Measurements from ENCODE around the gene CLDN14.
"Not testable (repeated sequence)": the region's sequence is repeated elsewhere in the genome, so short reads cannot be mapped to it uniquely, and the experiment has no call there.

Gene CLDN14

DNA sequence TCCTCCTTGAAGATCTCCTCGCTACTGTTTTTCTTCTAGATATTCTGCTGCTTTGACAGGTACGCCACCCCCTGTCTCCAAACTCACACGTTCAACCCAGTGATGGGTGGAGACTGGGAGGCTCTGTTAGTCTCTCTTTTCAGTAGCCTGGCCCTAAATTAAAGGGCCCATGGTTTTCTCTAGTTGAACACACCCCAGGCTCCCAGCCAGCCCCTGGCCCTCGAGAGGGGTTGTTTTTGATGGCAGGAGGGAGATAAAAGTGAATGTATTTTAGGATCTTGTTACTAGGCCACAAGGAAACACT lies 21.6 kb upstream of the CLDN14 start:
- DNase-seq (ENCODE audit: low read depth in 2 of 2) = no peak

DNA sequence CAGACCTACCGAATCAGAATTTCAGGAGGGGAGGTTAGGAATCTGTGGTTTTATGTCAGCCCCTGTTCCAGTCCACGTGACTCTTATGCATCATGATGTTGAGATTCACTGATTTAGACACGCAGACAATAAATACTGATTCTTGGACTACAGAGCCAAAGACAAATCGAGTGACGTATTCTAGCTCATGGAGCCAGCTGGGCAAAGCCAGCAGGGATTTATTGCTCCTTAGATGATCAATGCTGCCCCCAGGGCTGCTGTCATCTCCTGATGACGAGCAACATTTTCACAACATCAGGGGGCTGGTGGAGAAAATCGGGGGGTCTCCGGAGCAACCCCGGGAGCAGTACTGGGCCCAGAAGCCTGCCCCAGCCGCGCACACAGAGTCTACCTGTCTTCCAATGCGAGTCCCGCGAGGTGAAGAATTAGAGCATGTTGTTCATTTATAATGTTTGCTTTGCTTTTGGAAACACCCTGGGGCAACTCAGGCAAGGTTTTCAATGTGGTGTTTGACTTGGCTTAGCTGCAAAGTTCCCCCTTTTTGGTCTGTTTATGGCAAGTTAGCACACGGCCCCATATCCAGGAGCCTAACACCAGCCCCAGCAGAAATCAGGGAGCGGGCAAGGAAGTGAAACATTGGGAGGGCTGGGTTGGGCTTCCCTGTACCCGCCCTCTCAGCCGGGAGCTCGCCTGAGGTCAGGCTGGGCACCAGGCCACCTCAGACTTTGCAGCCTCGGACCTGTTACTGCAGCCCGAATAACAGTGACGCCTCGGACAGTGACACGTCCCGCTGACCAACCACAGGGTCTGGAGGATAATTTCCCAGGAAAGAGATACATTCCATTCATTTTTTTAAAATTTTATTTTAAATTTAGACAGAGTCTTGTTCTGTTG lies 19.9 kb upstream of the CLDN14 start:
- DNase-seq (ENCODE audit: low read depth in 2 of 2) = no peak

DNA sequence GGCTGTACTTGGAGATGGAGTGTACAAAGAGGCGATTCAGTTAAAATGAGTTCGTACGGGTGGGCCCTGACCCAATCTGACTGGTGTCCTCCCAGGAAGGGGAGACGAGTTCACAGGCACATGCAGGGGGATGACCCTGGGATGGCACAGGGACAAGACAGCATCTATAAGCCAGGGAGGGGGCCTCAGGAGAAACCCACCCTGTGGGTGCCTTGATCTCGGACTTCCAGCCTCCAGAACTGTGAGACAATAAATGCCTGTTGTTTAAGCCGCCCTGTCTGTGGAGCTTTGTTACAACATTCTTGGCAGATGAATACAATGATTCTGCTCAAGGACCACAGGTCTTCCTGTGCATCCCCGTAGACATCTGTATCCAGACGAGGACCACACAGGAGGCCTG lies 14.6 kb upstream of the CLDN14 start:
- no peak for DNase-seq (ENCODE audit: low read depth in 2 of 2)

DNA sequence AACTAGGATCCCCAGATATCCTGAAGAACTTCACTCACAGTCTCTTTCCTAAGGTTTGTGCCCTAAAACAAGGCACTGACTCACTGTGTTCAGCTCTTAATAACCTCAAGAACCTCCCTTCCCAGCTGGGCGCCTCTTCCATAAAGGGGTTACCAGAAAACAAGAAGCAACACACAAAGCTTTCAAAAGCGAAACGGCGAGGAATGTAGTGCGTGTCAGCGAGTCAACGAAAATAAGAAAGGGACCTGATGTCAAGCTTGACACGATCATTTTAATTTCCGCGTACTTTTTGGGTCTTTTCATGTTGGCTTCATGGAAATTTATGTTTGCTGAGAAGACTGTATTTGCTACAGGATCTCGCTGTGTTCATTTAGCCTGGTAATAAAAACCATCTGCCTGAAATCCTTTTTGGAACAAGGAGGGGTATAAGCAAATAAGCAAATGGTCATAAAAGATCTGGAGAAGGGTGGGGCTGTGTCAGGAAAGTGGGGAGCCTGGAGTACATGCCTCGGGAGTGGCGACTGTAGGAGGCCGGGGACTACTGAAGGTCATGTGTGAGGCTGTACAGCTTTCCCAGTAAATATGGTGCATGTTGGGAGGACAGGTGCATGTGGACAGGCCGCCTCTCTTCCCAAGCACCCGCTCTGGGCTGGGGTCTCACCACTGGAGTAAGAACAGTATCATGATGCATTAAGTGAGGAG lies 11.4 kb upstream of the CLDN14 start:
- no peak for DNase-seq (ENCODE audit: low read depth in 2 of 2)

DNA sequence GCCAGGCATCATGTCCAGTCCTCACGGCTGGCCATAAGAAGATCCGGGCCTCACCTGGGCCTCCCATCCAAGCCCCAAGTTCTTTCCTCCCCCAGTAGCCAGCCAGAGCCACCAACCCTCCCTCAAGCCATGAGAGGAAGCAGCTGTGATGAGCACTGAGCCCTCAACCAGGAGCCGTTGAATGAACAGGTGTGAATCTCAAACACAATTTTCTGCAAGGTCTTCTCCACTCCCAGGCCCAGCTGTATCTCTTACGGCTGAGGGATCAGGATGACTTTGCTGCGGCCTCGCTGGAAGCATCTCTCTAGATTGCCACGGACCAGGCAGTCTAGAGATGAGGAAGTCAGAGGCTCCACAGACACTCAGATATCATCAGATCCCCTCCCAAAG lies 9.8 kb upstream of the CLDN14 start:
- no peak for DNase-seq (ENCODE audit: low read depth in 2 of 2)

DNA sequence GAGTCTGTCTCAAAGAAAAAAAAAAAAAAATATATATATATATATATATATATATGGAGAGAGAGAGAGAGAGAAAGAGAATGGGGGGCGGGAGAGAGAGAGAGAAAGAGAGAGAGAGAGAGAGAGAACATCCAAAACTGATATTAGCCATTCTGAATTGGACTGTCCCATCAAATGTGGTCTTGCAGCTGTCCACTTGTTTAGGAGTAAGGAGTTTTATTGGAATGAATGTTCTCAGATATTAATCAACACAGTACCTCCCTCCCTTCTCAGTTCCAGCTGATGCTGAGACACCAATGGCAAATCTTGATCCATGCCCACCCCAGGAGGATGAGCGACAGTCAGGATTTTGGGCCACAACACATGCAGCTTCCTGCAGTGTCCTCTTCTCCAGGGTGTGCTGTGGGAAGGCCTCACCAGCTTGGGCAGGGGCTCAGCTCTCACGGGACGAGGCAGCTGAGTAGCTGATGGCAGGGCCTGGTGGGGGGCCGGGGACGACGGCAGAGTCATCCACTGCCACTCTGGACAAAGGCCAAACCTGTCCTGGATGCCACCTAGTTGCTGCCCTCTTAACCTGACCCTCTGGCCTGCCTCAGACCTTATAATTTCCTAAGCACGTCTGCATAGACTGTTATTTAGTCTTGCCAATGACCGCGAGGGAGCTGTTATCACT lies 9.3 kb upstream of the CLDN14 start:
- DNase-seq (ENCODE audit: low read depth in 2 of 2) = no peak

DNA sequence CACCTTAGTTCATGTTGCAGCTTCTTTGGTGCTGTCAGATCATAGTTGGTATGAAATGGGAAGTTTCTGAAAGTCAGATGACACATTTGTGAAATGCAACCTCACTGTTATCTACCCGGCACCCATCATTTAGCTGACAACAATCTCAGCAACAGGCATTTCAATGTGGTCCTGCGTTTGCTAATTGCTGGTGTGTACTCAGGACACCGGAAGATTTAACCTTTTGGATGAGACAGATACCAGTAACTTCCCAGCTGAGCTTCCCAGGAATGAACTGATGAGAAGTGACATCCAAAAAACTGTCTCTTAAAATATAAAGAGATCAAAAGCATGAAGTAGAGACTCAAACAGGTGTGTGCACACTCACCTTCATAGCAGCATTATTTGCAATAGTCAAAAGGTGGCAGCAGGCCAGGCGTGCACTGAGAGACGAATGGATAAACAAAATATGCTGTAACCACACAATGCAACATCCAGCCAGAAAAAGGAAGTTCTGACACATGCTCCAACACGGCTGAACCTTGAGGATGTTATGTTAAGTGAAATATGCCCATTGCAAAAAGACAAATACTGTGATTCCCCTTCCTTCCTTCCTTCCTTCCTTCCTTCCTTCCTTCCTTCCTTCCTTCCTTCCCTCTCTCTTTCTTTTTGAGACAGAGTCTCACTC lies 7.9 kb upstream of the CLDN14 start:
- DNase-seq (ENCODE audit: low read depth in 2 of 2) = no peak

DNA sequence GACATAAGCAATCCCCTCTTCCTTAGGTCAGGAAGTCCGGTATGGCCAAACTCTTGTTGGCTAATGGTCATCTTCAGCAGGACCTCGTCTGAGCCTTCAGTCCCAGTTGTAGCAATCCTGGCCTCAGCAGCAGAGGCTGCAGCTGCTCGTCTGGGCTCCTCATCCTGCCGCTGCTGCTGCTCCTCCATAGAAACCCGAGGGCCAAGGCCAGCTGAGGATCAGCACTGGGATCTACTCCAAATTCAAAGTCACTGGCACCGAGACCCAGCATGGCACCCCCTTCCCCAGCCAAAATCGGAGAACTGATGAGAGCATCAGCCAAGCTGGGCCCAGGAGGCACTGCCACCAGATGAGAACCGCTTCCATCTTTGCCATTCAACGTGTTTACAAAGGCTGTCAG lies 6.3 kb upstream of the CLDN14 start:
- DNase-seq (ENCODE audit: low read depth in 2 of 2) = no peak

DNA sequence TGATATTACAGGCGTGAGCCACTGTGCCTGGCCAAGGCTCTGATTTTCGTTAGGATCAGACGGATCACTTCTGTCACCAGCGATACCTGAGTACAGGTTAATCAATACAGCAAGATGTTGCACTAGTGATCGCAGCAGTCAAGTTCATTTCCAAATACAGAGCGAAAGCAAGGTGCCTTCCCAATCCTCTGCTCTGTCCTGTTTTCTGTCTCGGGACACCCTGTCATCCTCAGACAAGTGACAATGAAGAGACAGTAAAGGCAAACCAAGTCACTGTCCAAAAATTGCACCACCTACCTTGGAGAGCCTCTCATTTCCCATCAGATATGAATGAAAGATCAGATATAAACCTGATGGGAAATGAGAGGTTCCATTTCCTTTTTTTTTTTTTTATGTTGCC lies 5.6 kb upstream of the CLDN14 start:
- DNase-seq (ENCODE audit: low read depth in 2 of 2) = no peak

DNA sequence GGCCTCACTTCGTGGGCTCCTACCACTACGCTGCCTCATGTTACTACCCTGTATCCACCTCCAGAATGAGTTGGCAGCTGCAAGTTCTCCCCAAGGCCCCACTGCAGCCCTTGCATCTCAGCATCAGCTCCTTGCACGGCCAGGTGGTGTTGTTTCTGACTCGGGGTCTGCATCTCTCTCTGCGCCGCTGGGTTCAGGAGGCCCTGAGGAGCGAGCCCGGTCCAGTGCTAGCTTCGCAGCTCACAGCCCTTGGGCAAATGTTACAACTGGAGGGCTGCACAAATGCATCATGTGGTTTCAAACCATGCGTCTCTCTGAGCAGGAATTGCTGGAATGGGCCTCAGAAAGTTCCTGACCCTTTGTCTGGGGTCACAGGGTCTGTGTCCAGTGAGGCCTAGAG lies 3.2 kb upstream of the CLDN14 start:
- DNase-seq (ENCODE audit: low read depth in 2 of 2) = no peak

DNA sequence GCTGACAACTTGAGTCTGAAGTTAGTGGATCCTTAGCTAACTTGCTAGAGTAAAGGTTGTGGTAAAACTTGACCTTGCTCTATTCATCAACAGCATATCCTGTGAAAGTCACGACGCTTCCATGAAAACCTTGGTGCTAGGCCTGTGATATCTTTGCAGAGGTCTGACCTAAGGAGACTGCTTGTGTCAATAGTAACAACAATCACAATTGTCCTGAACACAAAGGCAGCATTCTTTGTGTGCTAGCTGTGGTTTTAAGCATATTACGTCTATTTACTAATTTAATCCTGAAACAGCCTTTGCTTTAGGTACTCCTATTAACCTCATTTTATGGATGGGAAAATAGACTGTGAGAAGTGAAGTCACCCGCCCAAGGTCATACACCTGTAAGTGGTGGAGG lies 2.8 kb upstream of the CLDN14 start:
- DNase-seq (ENCODE audit: low read depth in 2 of 2) = no peak

DNA sequence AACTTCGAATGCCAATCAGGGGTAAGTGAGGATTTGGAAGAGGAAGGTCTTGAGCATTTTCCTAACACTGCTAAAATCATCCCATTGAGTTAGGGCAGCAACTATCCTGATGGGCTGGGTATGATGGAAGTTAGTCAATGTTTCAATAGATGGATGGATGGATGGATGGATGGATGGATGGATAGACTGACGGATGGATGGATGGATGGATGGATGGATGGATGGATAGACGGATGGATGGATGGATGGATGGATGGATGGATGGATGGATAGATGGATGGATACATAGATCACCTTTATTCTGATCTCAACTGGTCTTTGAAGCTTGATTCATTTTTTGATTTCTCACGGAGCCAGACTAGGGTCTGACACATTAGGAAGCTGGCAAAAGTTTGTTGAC lies 2.3 kb upstream of the CLDN14 start:
- no peak for DNase-seq (ENCODE audit: low read depth in 2 of 2)

DNA sequence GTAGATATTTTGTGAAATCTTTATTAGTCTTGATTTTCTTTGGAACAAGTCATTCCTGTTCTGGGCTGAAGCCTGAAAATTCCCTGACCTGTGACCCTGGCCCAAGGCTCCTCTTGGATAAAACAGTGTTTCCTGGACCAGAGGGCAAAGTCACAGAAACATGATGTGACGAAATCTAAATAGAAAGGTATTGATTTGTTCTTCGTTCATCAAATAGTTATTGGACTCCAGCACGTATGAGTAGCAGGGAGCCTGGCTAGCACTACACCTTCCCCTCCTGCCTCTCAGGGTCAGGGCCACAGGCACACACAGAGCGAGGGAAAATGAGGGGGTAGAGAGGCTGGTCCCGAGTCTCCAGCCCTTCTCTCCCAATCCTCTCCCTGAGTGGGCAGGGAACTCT lies 1.7 kb upstream of the CLDN14 start:
- DNase-seq (ENCODE audit: low read depth in 2 of 2) = no peak

DNA sequence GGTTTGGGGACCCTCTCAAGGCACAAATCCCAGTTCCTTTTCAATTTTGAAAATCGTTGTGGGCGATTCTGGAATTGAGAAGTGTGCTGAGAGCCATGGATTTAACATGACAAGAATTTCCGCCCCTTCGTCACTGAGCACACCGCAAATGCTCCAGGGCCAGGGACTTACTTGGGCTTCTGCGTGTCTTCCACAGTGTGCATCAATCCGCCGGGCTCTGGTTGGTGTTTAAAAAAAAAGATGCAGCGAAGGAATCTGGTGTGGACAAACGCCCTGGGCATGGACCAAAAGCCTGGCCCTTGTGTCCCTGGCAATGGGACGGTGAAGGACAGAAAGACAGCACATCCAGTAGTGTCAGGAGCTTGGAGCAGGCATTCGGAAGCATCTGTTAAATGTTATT lies 696 bp upstream of the CLDN14 start:
- DNase-seq (ENCODE audit: low read depth in 2 of 2) = no peak

DNA sequence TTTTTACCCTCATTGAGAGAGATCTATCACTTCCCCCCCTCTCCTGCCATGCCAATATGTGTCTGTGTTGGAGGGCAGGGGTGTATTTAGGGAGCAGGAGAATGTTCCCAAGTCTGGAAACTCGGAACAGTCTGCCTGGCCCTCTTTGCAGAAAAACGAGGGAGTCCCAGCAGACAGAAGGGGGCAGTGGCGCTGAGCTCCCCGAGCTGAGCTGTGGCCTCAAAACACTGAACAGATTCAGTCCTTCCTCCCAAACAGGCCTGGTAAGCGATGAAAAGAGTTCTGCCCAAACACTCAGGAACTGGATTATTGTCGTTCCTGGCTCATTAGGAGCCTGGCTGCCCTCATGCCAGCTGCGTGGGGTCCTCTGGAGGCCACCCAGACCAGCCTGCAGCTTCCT lies 981 bp downstream of the CLDN14 start:
- DNase-seq (ENCODE audit: low read depth in 2 of 2) = no peak

DNA sequence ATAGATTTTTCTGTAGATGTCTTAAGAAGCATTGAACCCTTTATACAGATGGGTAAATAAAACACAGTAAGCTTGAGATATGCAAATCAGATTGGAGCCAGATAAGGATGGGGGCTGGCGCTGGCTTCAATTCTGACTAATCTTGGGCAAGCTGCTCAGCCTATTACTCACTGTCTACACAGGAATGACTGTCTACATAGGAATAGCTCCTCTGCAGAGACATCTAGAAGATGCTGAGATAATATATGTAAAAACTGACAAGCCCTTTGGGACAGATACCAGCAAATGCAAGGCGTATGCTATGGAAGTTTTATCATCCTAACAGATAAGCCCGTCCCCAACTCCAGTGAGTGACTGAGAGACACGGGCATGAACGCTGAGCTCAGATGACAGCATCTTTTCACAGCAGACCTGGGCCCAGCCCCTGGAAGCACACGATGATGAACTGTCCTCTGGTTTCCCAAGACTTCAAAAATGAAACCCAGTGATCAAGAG lies 1.7 kb downstream of the CLDN14 start:
- DNase-seq (ENCODE audit: low read depth in 2 of 2) = no peak

DNA sequence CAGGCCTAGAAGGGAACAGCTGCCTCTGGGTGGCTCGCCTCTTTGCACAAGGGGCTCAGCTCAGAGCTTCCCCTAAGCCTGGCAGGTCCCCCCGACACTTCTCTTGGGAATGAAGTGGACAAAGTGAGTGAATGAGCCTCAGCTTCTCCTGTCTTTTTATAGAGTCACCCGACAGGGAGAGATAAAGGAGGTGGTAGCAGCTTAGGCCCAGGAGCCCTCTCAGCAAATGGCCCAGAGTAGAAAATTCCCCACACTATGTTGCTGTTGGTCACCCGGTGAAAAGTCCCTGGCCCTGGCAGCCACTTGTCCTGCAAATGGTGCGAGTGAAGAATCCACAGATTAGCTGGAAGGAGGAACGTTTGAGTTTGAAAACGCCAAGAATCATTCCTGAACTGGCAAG lies 2.4 kb downstream of the CLDN14 start:
- no peak for DNase-seq (ENCODE audit: low read depth in 2 of 2)

DNA sequence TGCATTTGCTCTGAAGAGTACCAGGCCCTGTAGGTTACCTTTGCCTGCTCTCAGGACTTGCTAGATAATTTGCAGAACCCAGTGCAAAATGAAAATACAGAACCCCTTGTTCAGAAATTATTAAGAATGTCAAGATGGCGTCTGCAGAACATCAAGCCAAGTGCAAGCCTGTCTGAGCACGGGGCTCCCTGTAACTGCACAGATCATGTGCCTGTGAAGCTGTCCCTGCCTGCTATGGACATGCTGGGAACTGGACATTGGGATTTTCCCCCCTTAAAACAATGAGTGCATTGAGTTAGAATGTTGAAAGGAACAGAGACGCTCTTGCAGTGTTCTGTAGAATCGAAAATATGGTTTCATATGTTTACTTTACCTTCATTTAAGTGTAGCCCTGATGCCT lies 2.9 kb downstream of the CLDN14 start:
- DNase-seq (ENCODE audit: low read depth in 2 of 2) = no peak

DNA sequence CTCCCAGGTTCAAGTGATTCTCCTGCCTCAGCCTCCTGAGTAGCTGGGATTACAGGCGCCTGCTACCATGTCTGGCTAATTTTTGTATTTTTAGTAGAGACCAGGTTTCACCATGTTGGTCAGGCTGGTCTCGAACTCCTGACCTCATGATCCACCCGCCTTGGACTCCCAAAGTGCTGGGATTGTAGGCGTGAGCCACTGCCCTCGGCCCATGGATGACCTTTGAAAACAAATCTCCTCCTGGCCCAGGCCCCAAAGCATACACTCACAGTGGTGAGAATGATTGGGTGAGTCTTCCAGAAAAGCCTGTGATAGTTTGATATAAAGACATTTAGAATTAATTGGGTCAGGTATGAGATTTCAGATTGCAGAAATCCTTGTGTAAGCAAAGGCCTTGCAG lies 3.4 kb downstream of the CLDN14 start:
- DNase-seq (ENCODE audit: low read depth in 2 of 2) = not testable (repeated sequence)

DNA sequence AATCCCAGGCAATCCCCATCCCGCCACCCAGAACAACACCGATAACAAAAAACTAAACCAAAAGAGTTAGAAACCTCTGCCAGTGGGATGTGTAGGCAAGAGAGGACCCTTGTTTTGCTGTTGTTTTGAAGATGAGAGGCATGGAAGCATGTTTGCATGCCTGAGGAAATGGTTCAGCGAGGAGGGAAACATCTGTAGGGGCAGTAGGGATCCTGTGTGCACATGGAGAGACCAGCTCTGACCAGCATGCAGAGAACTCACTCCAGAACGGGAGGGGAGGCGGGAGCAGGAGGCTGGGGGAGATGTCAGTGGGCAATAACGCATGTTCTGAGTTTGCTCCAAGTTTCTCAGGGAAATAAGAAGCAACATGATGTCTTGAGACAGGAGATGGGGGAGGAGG lies 5.3 kb downstream of the CLDN14 start:
- no peak for DNase-seq (ENCODE audit: low read depth in 2 of 2)

DNA sequence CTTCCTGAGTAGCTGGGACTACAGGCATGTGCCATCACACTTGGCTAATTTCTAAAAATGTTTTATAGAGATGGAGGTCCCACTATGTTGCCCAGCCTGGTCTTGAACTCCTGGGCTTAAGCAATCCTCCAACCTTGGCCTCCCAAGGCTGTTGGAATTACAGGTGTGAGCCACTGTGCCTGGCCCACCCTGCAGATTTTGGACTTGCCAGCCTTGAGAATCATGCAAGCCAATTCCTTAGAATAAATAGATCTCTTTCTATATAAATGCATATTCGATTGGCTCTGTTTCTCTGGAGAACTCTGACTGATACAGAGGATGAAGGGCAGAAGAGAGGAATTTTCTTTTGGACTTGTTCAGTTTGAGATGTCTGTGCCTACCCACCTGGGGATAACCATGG lies 6.7 kb downstream of the CLDN14 start:
- DNase-seq (ENCODE audit: low read depth in 2 of 2) = no peak

DNA sequence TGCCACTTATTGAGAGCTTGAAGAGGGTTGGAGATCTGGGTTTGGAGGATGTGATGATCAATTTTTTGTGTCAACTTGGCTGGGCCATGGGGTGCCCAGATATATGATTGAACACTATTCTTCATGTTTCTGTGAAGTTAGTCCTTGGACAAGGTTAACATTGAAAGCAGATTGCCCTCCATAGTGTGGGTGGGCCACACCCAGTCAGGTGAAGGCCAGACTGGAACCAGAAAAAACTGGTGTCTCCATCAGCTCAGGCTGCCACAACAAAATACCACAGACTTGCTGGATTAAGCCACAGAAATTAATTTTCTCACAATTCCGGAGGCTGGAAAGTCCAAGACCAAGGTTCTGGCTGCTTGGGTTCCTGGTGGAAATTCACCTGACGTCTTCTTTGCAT lies 7.5 kb downstream of the CLDN14 start:
- DNase-seq (ENCODE audit: low read depth in 2 of 2) = no peak
